ENCODE results near the gene LCN2.
"Not testable (repeated sequence)": the region's sequence is repeated elsewhere in the genome, so short reads cannot be mapped to it uniquely, and the experiment has no call there.

The LCN2 gene

GRCh38 chr9:128163523-128164306 lies 14.5 kb downstream of the LCN2 start:
- in situ Hi-C loops (cut with MboI; ENCODE audit: low sequenced_read_pairs) = no loop called here

- in situ Hi-C loops (cut with MboI; ENCODE audit: low sequenced_read_pairs) = no loop called here
These were observed 15.1 kb downstream of the LCN2 start for GRCh38 chr9:128164307-128164885.

GRCh38 chr9:128166169-128166568 lies 16.9 kb downstream of the LCN2 start:
- in situ Hi-C loops (cut with MboI; ENCODE audit: low sequenced_read_pairs) = no loop called here

GRCh38 chr9:128167209-128167608 lies 18.0 kb downstream of the LCN2 start:
- in situ Hi-C loops (cut with MboI; ENCODE audit: low sequenced_read_pairs) = no loop called here

GRCh38 chr9:128168731-128169308 lies 19.6 kb downstream of the LCN2 start:
- in situ Hi-C loops (cut with MboI; ENCODE audit: low sequenced_read_pairs) = no loop called here

- in situ Hi-C loops (cut with MboI; ENCODE audit: low sequenced_read_pairs) = no loop called here
These were observed 20.2 kb downstream of the LCN2 start for GRCh38 chr9:128169492-128169891.

- in situ Hi-C loops (cut with MboI; ENCODE audit: low sequenced_read_pairs) = no loop called here
These were observed 20.7 kb downstream of the LCN2 start for GRCh38 chr9:128169925-128170324.

GRCh38 chr9:128174062-128174461 lies 24.8 kb downstream of the LCN2 start:
- in situ Hi-C loops (cut with MboI; ENCODE audit: low sequenced_read_pairs) = no loop called here

GRCh38 chr9:128175102-128175563 lies 25.9 kb downstream of the LCN2 start:
- in situ Hi-C loops (cut with MboI; ENCODE audit: low sequenced_read_pairs) = no loop called here

GRCh38 chr9:128175726-128176125 lies 26.5 kb downstream of the LCN2 start:
- in situ Hi-C loops (cut with MboI; ENCODE audit: low sequenced_read_pairs) = no loop called here

GRCh38 chr9:128178806-128179431 lies 29.7 kb downstream of the LCN2 start:
- in situ Hi-C loops (cut with MboI; ENCODE audit: low sequenced_read_pairs) = no loop called here

- in situ Hi-C loops (cut with MboI; ENCODE audit: low sequenced_read_pairs) = no loop called here
These were observed 30.7 kb downstream of the LCN2 start for GRCh38 chr9:128180001-128180400.

GRCh38 chr9:128180447-128180846 lies 31.2 kb downstream of the LCN2 start:
- in situ Hi-C loops (cut with MboI; ENCODE audit: low sequenced_read_pairs) = no loop called here

- in situ Hi-C loops (cut with MboI; ENCODE audit: low sequenced_read_pairs) = not testable (repeated sequence)
These were observed 32.2 kb downstream of the LCN2 start for GRCh38 chr9:128181480-128181879.

GRCh38 chr9:128182893-128183588 lies 33.8 kb downstream of the LCN2 start:
- in situ Hi-C loops (cut with MboI; ENCODE audit: low sequenced_read_pairs) = no loop called here

- in situ Hi-C loops (cut with MboI; ENCODE audit: low sequenced_read_pairs) = no loop called here
These were observed 37.0 kb downstream of the LCN2 start for GRCh38 chr9:128185979-128186965.

GRCh38 chr9:128187361-128187760 lies 38.1 kb downstream of the LCN2 start:
- in situ Hi-C loops (cut with MboI; ENCODE audit: low sequenced_read_pairs) = no loop called here

- in situ Hi-C loops (cut with MboI; ENCODE audit: low sequenced_read_pairs) = no loop called here
These were observed 39.0 kb downstream of the LCN2 start for GRCh38 chr9:128188209-128188608.

GRCh38 chr9:128190013-128190412 lies 40.8 kb downstream of the LCN2 start:
- in situ Hi-C loops (cut with MboI; ENCODE audit: low sequenced_read_pairs) = no loop called here

All from hTERT RPE-1 (cell line).